NCI-H1105 treated with DMSO at 0.1 percent for 48 hours (cell line): Measurements from ENCODE around the gene S100A4.

ENCODE experiments used
- DNase-seq: peaks from one replicate; lab custom pipeline; 2025; lab: John Stamatoyannopoulos, UW

The S100A4 gene

DNA sequence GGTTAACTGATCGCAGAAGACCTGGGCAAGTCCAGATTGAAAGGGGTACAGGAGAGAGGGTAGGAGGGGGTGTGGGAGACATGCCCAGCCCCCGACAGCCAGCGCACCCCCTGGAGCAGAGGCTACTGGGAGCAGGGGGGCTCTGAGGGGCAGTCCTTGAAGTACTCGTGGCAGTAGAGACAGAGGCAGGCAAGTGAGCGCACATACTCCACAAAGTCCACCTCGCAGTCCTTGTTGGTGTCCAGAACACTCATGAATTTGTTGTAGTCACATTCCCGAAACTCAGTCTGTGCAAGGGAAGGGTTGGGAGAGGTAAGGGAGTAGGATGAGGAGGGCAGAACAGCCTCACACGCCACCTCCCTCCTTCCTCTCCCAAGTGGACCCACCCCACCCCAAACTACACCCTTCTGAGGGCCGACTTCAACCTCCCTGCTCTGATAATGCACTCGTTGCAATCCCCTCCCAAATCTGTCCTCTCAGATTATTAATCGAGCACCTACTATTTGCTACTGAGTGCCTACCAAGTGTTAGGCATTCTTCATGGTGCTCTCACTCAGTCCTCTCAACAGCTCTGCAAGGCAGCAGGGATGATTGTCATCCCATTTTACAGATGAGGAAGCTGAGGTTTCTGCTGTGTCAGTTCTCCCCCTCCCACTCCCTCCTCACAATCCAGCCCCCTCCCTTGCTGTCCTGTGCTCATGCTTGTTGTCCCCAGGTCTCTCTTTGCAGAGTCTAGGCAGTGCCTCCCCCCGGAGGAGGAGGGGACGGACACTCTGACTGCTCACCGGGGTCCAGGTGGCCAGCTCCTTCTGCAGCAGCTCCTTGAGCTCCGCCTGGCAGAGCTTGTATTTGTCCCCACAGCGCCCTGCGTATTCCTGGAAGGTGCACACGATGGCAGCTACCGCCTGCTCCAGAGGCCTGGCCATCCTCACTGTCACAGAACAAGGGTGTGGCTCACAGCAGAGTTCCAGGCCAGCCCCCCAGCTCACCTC, 2.2 kb upstream of the S100A4 start:
- no peak for DNase-seq

GRCh38 chr1:153546796-153547559, 1.4 kb upstream of the S100A4 start:
- DNase-seq: no peak

GRCh38 chr1:153546371-153546770, 765 bp upstream of the S100A4 start:
- no peak for DNase-seq

GRCh38 chr1:153544453-153545066, 1.0 kb downstream of the S100A4 start:
- no peak for DNase-seq

GRCh38 chr1:153543736-153544135, 1.9 kb downstream of the S100A4 start:
- DNase-seq: no peak

DNA sequence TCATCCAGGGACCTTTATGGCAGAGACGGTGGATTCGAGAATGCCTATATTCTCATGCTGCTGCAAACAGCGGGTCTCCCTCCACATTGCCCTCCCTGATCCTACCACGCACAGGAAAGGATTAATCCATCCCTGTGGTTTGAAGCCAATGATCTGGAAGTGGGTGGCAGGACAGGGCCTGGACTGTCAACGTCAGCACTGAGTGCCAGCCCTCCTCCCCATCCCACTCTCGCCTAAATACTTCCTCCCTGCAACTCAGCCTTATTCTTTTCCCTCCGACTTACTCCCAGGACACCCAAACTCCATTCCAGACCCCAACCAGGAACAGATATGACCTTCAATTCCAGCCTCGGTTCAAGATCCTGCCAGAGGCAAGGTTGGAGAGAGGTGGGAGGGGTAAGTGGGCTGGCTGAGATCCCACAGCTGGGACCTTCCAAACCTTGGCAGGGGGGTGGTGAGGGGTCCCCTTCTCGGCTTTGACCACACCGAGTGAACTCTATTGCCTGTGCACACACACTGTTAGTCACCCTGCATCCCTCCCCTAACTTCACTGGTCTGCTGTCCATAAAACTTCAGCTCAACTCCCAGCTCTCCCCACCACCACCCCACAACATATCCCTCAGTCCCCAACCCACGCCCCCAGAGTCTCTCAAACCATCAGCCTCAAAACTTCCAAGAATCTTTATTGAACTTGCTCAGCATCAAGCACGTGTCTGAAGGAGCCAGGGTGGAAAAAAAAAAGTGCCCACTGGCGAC, 2.5 kb downstream of the S100A4 start:
- no peak for DNase-seq

GRCh38 chr1:153541641-153542590, 3.7 kb downstream of the S100A4 start:
- no peak for DNase-seq

- DNase-seq: no peak
These were observed 4.9 kb downstream of the S100A4 start, which contains the start of gene S100A5 for GRCh38 chr1:153540394-153541361. TSS of gene S100A5 (minus strand) at chr1:153540934. CDS start at chr1:153540191, 743 bp downstream.

GRCh38 chr1:153539395-153540093, 6.1 kb downstream of the S100A4 start:
- no peak for DNase-seq

DNA sequence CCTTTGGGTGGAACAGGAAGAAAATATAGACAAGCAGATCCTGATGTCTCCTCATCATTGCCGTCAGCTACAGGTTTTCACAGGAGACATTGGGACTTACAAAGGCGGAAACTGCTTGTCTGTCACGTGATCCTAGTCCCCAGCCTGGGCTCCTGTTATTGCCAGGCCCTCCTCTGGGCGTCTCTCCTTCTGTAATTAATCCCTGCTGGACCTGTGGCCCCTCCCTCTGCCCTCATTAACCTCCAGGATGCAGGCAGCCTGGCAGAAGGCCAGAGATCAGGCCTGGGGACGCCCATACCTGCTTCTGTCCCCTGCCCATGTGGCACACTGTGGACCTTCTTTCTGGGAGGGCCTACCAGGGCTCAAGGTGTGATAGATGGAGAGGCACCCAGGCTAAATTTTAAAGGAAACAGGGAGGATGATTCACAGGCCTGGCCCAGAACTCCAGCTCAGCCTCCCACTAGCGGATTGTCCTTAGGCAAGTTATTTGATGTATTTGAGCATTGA, 7.2 kb downstream of the S100A4 start:
- DNase-seq: no peak

DNA sequence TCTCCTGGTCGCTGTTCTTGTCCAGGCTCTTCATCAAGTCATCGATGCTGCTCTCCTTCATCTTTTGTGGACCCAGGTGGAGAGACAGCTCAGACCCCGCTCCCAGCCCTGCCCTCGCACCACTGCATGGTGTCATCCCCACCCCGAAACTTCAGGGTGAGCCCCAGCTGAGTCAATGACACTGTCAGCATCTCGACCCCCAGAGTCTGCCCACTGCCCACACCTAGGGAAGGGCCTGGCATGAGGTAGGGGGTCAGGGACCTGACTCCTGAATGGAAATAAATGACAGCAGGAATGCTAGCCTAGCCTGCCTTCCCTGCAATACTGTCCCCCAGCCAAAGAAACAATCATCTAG, 8.3 kb downstream of the S100A4 start:
- no peak for DNase-seq

- DNase-seq: no peak
These were observed 8.8 kb downstream of the S100A4 start for GRCh38 chr1:153536671-153537375.

GRCh38 chr1:153536012-153536670, 9.5 kb downstream of the S100A4 start:
- peak; percentile 43 for DNase-seq

GRCh38 chr1:153535242-153536011, 10.2 kb downstream of the S100A4 start, which contains the start of gene S100A6:
TSS of gene S100A6 (minus strand) at chr1:153535991. CDS start at chr1:153535339, 652 bp downstream.
- DNase-seq: no peak

GRCh38 chr1:153534925-153535241, 10.7 kb downstream of the S100A4 start:
- no peak for DNase-seq

DNA sequence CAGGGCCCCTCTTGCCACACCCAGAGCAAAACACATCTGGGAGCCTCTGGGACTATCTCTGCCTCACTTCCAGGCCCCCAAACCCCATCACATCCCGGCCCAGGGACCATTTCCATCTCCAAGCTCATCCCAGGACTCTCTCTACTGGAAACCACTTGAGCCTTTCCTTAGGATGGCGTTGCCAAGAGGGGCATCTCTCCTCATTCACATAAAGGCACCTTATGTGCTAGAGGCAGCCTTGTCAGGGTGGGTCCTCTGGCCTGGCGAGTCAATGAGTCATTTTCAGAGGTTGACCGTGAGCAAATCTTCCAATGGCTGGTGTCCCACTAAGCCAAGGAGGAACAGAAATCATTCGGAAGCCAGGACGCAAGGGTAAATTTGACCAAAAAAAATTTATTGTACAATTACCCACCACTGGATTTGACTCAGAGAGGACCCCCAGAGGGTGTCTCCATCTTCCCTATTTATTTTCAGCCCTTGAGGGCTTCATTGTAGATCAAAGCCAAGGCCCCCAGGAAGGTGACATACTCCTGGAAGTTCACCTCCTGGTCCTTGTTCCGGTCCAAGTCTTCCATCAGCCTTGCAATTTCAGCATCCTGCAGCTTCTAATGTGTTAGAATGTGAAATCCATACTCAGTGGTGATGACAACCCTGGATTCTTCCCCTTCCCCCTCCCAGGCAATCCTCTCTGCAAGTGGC, 11.2 kb downstream of the S100A4 start:
- no peak for DNase-seq
